Vagina (tissue), 2 donors: Measurements from ENCODE around the gene TMCO6.

ENCODE experiments used
- POLR2AphosphoS5 ChIP-seq, 2 donors: sonication (generic); formaldehyde crosslinking; IDR thresholded peaks; one replicate each; pipeline ENCODE4 v1.9.0; 2017; ENCODE audit warnings: antibody characterized with exemption in 2 of 2, mild to moderate bottlenecking in 2 of 2, low read depth in 1 of 2; ENCODE audit not compliant: insufficient read depth in 1 of 2
- TF ChIP-seq, protein P1 (sequence below), 3 experiments: fragments of 450-650 bp in 2 of 3; fragments of 200-600 bp in 1 of 3; sonication (generic) in 1 of 3; IDR thresholded peaks; one replicate each; pipeline ENCODE4 v1.5.1; 2017 to 2019; ENCODE audit warnings: antibody characterized with exemption in 3 of 3, mild to moderate bottlenecking in 2 of 3, moderate library complexity in 2 of 3

DNA sequence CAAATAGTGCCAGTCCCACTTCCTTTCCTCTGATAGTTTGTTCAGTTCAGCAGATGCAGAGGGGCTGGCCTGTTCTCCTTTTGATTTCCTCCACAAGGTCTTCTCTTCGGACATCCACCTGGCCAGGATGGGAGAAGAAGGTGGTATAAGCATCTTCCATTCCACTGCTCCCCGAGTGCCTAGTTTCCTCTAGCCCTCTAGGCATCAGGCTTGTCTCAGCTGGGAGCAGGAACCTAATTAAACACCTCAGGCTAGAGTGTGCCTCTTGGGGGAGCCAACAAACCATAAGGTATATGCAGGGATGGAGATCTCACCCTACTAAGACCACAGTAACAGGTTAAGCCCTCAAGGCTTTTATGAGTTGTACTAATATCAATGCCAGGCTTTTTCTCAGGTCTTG is 35.0 kb downstream of the TMCO6 start:
- TF ChIP-seq POLR2AphosphoS5 (IDR thresholded peaks at IDR 0.05; ENCODE audit: insufficient read depth in 1 of 2, low read depth in 1 of 2), result no peak
- TF ChIP-seq, protein P1, sequence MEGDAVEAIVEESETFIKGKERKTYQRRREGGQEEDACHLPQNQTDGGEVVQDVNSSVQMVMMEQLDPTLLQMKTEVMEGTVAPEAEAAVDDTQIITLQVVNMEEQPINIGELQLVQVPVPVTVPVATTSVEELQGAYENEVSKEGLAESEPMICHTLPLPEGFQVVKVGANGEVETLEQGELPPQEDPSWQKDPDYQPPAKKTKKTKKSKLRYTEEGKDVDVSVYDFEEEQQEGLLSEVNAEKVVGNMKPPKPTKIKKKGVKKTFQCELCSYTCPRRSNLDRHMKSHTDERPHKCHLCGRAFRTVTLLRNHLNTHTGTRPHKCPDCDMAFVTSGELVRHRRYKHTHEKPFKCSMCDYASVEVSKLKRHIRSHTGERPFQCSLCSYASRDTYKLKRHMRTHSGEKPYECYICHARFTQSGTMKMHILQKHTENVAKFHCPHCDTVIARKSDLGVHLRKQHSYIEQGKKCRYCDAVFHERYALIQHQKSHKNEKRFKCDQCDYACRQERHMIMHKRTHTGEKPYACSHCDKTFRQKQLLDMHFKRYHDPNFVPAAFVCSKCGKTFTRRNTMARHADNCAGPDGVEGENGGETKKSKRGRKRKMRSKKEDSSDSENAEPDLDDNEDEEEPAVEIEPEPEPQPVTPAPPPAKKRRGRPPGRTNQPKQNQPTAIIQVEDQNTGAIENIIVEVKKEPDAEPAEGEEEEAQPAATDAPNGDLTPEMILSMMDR (IDR thresholded peaks at IDR 0.05), result no peak
